GM21786 (cell line): ENCODE data around the gene ZC3H8.

Source experiments
- ATAC-seq: cut with Tn5 transposase; IDR thresholded peaks from one replicate; pipeline ENCODE4 v1.9.1; 2021; ENCODE audit not compliant: unreplicated experiment

Gene ZC3H8

GRCh38 chr2:112195950-112196349, 58.9 kb downstream of the ZC3H8 start:
- ATAC-seq = no peak

- no peak for ATAC-seq
Observed at GRCh38 chr2:112195167-112195766, 59.6 kb downstream of the ZC3H8 start.

- ATAC-seq = no peak
Observed at GRCh38 chr2:112194482-112194881, 60.4 kb downstream of the ZC3H8 start.

GRCh38 chr2:112194028-112194427, 60.8 kb downstream of the ZC3H8 start:
- ATAC-seq = no peak

GRCh38 chr2:112189001-112189556, 65.8 kb downstream of the ZC3H8 start:
- ATAC-seq = no peak

- ATAC-seq = no peak
Observed at GRCh38 chr2:112187805-112188596, 66.8 kb downstream of the ZC3H8 start.

- no peak for ATAC-seq
Observed at GRCh38 chr2:112187046-112187715, 67.7 kb downstream of the ZC3H8 start.

- no peak for ATAC-seq
Observed at GRCh38 chr2:112185131-112185530, 69.7 kb downstream of the ZC3H8 start.

- no peak for ATAC-seq
Observed at GRCh38 chr2:112184121-112184520, 70.7 kb downstream of the ZC3H8 start.

- no peak for ATAC-seq
Observed at GRCh38 chr2:112183327-112184025, 71.4 kb downstream of the ZC3H8 start.

GRCh38 chr2:112182581-112183034, 72.2 kb downstream of the ZC3H8 start:
- no peak for ATAC-seq

- no peak for ATAC-seq
Observed at GRCh38 chr2:112181571-112182290, 73.1 kb downstream of the ZC3H8 start.

- no peak for ATAC-seq
Observed at GRCh38 chr2:112175958-112176573, 78.8 kb downstream of the ZC3H8 start.

- no peak for ATAC-seq
Observed at GRCh38 chr2:112175333-112175732, 79.5 kb downstream of the ZC3H8 start.

GRCh38 chr2:112174383-112174782, 80.5 kb downstream of the ZC3H8 start:
- no peak for ATAC-seq

GRCh38 chr2:112173646-112174319, 81.1 kb downstream of the ZC3H8 start:
- no peak for ATAC-seq

GRCh38 chr2:112170495-112170894, 84.3 kb downstream of the ZC3H8 start:
- no peak for ATAC-seq

- ATAC-seq = no peak
Observed at GRCh38 chr2:112168422-112169124, 86.3 kb downstream of the ZC3H8 start.
